ENCODE data around the gene ZNF547.
A peak's percentile ranks its signal among the peaks of the same experiment; 100 is the strongest.

The ZNF547 gene

DNA sequence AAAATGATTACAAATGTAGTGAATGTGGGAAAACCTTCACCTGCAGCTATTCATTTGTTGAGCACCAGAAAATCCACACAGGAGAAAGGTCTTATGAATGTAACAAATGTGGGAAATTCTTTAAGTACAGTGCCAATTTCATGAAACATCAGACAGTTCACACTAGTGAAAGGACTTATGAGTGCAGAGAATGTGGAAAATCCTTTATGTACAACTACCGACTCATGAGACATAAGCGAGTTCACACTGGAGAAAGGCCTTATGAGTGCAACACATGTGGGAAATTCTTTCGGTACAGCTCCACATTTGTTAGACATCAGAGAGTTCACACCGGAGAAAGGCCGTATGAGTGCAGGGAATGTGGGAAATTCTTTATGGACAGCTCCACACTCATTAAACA is 35.5 kb downstream of the ZNF547 start:
- Histone ChIP-seq H3K4me1 (ENCODE audit: control insufficient read depth, insufficient read depth, low read length) (no peaks in the 10 kb centered on the region), H3K4me3 (ENCODE audit: low read length) (no peak overlapping the region), H3K27ac (ENCODE audit: low read length) (no peak overlapping the region), H3K9me3 (ENCODE audit: control insufficient read depth, insufficient read depth, low read length) (no peaks in the 10 kb centered on the region), H3K27me3 (ENCODE audit: control insufficient read depth, insufficient read depth, low read length) (no peaks in the 10 kb centered on the region), H3K36me3 (ENCODE audit: control insufficient read depth, insufficient read depth, low read length) (peaks cover 6% of the 10 kb centered on the region; the same call in 1 of the 2 replicates)
- no CpG with 5 or more reads among the region's 5 CpGs for WGBS (ENCODE audit: insufficient coverage, insufficient read length)
- DNase-seq (ENCODE audit: low read depth, low spot score) = no peak

DNA sequence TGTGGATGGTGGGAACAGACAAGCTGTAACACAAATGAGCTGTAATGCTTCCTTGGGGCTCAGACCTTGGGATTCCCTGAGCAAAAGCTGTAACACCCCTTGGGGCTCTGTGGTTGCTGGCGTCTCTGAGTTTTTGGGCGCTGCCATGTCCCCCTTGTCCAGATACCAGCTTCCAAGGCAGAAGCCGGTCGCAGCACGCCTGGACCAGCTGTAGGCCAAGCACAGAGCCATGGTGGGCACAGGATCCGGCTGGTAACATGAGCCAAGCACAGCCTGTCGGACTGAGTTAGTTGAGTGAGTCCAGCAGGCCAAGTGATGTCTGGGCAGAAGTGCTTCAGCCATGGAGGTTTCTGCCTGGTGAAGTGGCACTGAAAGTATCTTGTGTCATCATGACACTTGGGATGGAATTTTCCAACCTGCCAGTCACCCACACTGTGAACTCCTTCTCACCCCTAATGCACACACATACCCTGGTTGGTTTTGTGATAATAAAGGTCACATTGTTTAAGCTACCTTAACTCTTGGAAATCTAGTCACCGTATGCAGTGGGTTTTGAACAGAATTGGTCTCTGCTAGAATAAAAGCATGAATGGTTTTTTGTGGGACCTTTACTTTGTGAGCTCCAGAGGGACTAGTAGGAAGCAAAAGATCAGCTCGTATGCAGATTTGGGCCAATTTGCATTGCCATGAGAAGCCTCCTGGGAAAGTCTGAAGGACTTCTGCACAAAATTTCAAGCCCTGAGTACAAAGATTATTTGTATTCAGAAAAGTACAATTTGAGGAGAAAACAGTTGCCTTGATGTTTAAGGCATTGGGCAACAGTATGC is 40.6 kb downstream of the ZNF547 start:
- H3K27ac ChIP-seq (ENCODE audit: low read length) = no peak overlapping the region
- WGBS (ENCODE audit: insufficient coverage, insufficient read length) = no CpG with 5 or more reads among the region's 9 CpGs

DNA sequence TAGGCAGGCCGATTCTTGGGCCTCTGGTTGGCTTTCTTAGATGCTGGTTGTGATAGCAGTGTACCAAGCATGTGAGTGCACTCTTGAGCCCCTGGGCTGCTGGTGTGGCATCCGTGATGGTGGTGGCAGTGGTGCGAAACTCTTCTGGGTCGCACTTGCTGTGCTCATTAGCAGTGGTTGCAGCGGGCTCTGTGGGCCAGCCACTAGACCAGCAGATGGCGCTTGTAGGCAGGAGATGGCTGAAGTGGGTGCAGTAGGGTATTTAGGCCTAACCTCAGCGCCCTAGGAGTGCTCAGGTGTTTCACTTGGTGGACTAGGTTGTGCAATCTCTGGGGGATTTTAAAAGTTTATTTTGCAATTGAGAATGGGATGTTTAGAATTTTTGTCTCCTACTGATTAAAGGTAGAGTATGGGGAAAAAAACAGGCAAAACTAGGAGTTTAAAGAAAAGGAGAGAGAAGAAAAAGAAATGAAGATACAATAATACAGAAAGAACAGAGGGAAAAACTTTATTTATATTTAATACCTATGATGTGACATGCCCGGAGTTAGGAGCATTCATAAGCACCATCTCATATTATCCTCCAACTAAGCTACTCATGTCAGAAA is 43.3 kb downstream of the ZNF547 start:
- Histone ChIP-seq H3K36me3 (ENCODE audit: control insufficient read depth, insufficient read depth, low read length) (no peaks in the 10 kb centered on the region), H3K27ac (ENCODE audit: low read length) (no peak overlapping the region), H3K9me3 (ENCODE audit: control insufficient read depth, insufficient read depth, low read length) (no peaks in the 10 kb centered on the region), H3K27me3 (ENCODE audit: control insufficient read depth, insufficient read depth, low read length) (no peaks in the 10 kb centered on the region), H3K4me3 (ENCODE audit: low read length) (no peak overlapping the region), H3K4me1 (ENCODE audit: control insufficient read depth, insufficient read depth, low read length) (no peaks in the 10 kb centered on the region)
- WGBS (ENCODE audit: insufficient coverage, insufficient read length) = no CpG with 5 or more reads among the region's 8 CpGs
- DNase-seq (ENCODE audit: low read depth, low spot score) = peak; percentile 67

More for the DNA sequence above, 40.6 kb downstream of the ZNF547 start:
- Histone ChIP-seq H3K27me3 (ENCODE audit: control insufficient read depth, insufficient read depth, low read length) (no peaks in the 10 kb centered on the region), H3K36me3 (ENCODE audit: control insufficient read depth, insufficient read depth, low read length) (no peaks in the 10 kb centered on the region; the same call in 1 of the 2 replicates), H3K4me3 (ENCODE audit: low read length) (no peak overlapping the region), H3K4me1 (ENCODE audit: control insufficient read depth, insufficient read depth, low read length) (no peaks in the 10 kb centered on the region), H3K9me3 (ENCODE audit: control insufficient read depth, insufficient read depth, low read length) (no peaks in the 10 kb centered on the region)
- no peak for DNase-seq (ENCODE audit: low read depth, low spot score)

DNA sequence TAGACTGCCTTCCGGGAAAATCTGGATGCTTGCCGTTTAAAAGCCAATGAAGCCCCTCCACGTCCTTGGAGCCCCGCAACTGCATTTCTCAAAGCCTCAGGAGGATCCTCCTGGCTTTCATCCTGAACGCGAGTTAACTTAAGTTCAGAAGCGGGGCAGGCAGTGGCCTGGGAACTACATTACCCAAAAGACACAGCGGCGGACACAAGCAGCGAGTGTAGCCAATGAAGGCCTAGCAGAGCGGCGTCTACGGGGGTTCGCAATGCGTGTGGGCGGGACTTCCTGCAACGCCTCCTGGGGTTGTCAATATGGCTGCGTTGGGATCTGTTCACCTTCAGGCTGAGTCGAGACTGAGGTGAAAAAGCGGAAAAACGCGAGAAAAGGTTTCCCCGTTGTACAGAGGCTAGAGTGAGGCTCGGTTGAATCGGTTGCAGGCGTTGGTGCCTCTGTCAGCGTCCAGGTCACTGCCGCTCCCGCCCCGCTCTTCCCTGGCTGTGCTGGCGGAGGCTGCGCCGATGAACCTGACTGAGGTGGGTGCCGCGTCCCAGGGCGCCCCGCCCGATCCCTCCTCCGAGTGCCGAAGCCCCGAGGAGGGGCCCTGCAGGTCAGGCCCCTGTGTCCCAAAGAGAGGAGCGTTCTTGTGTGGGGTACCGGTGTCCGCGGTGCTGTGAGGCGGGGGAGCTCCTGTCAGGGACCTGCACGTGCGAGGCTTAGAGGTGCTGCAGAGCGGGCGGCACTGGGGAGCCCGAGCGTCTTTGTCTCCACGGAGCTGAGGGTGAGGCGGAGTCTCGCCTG is 47.7 kb downstream of the ZNF547 start, which contains the start of gene ZNF17:
TSS of gene ZNF17 (plus strand) at position 285 of the 795 bp plus-strand sequence. CDS start 2,455 bp downstream, outside the sequence.
- Histone ChIP-seq H3K9me3 (ENCODE audit: control insufficient read depth, insufficient read depth, low read length) (no peaks in the 10 kb centered on the region), H3K36me3 (ENCODE audit: control insufficient read depth, insufficient read depth, low read length) (no peaks in the 10 kb centered on the region), H3K27ac (ENCODE audit: low read length) (no peak within 1 kb of the TSS), H3K4me1 (ENCODE audit: control insufficient read depth, insufficient read depth, low read length) (no peaks in the 10 kb centered on the region; the same call in 1 of the 2 replicates), H3K4me3 (ENCODE audit: low read length) (peak within 1 kb of the TSS; percentile 73), H3K27me3 (ENCODE audit: control insufficient read depth, insufficient read depth, low read length) (no peaks in the 10 kb centered on the region)
- DNase-seq (ENCODE audit: low read depth, low spot score) = peak; percentile 82
- WGBS (ENCODE audit: insufficient coverage, insufficient read length) = no CpG with 5 or more reads among the region's 55 CpGs

DNA sequence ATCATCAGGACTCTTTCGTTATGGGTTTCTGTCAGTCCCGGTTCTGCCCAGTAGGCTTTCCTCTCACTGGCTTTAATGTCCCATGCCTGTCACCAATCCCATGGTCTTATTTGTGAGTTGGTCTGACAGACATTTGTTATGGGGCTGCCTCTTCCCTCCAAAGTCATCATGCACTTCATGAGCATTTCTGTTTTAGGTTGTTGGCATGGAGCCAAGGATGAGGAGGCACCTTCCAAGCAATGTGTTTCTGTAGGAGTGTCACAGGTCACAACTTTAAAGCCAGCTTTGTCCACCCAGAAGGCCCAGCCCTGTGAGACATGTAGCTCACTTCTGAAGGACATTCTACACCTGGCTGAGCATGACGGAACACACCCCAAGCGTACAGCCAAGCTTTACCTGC is 56.1 kb downstream of the ZNF547 start:
- Histone ChIP-seq H3K27me3 (ENCODE audit: control insufficient read depth, insufficient read depth, low read length) (no peaks in the 10 kb centered on the region; the same call in 1 of the 2 replicates), H3K27ac (ENCODE audit: low read length) (no peak overlapping the region), H3K4me3 (ENCODE audit: low read length) (no peak overlapping the region), H3K36me3 (ENCODE audit: control insufficient read depth, insufficient read depth, low read length) (no peaks in the 10 kb centered on the region; the same call in 1 of the 2 replicates), H3K9me3 (ENCODE audit: control insufficient read depth, insufficient read depth, low read length) (no peaks in the 10 kb centered on the region), H3K4me1 (ENCODE audit: control insufficient read depth, insufficient read depth, low read length) (no peaks in the 10 kb centered on the region)
- DNase-seq (ENCODE audit: low read depth, low spot score) = no peak
- no CpG with 5 or more reads among the region's 4 CpGs for WGBS (ENCODE audit: insufficient coverage, insufficient read length)

DNA sequence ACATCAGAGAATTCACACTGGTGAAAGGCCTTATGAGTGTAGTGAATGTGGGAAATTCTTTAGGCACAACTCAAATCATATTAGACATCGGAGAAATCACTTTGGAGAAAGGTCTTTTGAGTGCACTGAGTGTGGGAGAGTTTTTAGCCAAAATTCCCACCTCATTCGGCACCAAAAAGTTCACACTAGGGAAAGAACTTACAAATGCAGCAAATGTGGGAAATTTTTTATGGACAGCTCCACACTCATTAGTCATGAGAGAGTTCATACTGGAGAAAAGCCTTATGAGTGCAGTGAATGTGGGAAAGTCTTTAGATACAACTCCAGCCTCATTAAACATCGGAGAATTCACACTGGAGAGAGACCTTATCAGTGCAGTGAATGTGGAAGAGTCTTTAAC is 57.7 kb downstream of the ZNF547 start:
- WGBS (ENCODE audit: insufficient coverage, insufficient read length) = no CpG with 5 or more reads among the region's 3 CpGs
- Histone ChIP-seq H3K27ac (ENCODE audit: low read length) (no peak overlapping the region), H3K4me1 (ENCODE audit: control insufficient read depth, insufficient read depth, low read length) (no peaks in the 10 kb centered on the region), H3K9me3 (ENCODE audit: control insufficient read depth, insufficient read depth, low read length) (no peaks in the 10 kb centered on the region), H3K27me3 (ENCODE audit: control insufficient read depth, insufficient read depth, low read length) (no peaks in the 10 kb centered on the region; the same call in 1 of the 2 replicates), H3K4me3 (ENCODE audit: low read length) (no peak overlapping the region), H3K36me3 (ENCODE audit: control insufficient read depth, insufficient read depth, low read length) (no peaks in the 10 kb centered on the region; the same call in 1 of the 2 replicates)
- no peak for DNase-seq (ENCODE audit: low read depth, low spot score)
